Erythroblast (primary cell): ENCODE data around the gene TMEM273.

ENCODE experiments used
- GATA1 ChIP-seq: IDR thresholded peaks from 2 replicates; pipeline ENCODE4 v1.6.1; 2011; ENCODE audit warnings: low read depth, mild to moderate bottlenecking, control low read depth, low read length, moderate library complexity
- POLR2A ChIP-seq: IDR thresholded peaks from 2 replicates; pipeline ENCODE4 v1.6.1; 2011; ENCODE audit warnings: mild to moderate bottlenecking, low read length

GRCh38 chr10:49107887-49108267 is 80.3 kb downstream of the TMEM273 start:
- TF ChIP-seq POLR2A = no peak
- no peak for TF ChIP-seq GATA1
